ENCODE measurements around the gene KDM5C. TPM values are rescaled to one million over a fixed set of nuclear protein-coding genes. Genes with fewer than 3 reads are reported as not detected.

Gene KDM5C
- total and polyA plus RNA-seq, 11 donors: 23.8 to 67.2 (median 34.3) TPM

GRCh38 chrX:53249408-53250042 lies 24.5 kb upstream of the KDM5C start:
- 86 to 100% (median 98%) methylated on average over 1 of the region's 1 CpG for WGBS, 4 donors
- ATAC-seq: no peak
- TF ChIP-seq POLR2A (IDR thresholded peaks at IDR 0.05) (no peak), CTCF (IDR thresholded peaks at IDR 0.05) (no peak)
- intact Hi-C loops (cut with DNase I): no loop called here
- H3K9me3 ChIP-seq: no peaks in the 10 kb centered on the region
- H3K27ac ChIP-seq: no peak overlapping the region
- no peak for DNase-seq
- peaks cover 0 to 21% (median 0%) of the 10 kb centered on the region in 9 donors for H3K27me3 ChIP-seq
- H3K4me1 ChIP-seq: no peaks in the 10 kb centered on the region
- H3K4me3 ChIP-seq: no peak overlapping the region
- peaks cover 0 to 23% (median 0%) of the 10 kb centered on the region in 9 donors for H3K36me3 ChIP-seq

- Histone ChIP-seq H3K4me1 (no peaks in the 10 kb centered on the region), H3K36me3 (peaks cover 0 to 22% (median 0%) of the 10 kb centered on the region in 9 donors), H3K9me3 (no peaks in the 10 kb centered on the region), H3K27ac (no peak overlapping the region), H3K4me3 (no peak overlapping the region), H3K27me3 (peaks cover 0 to 21% (median 0%) of the 10 kb centered on the region in 9 donors)
- no peak for ATAC-seq
- intact Hi-C loops (cut with DNase I): no loop called here
- TF ChIP-seq CTCF (IDR thresholded peaks at IDR 0.05) (no peak), POLR2A (IDR thresholded peaks at IDR 0.05) (no peak)
- whole genome bisulfite sequencing, 4 donors: 87 to 94% (median 93%) methylated on average over 10 of the region's 10 CpGs
- DNase-seq: no peak
Measured at GRCh38 chrX:53247928-53248327, 22.9 kb upstream of the KDM5C start.

GRCh38 chrX:53246231-53246630 lies 21.2 kb upstream of the KDM5C start:
- Histone ChIP-seq H3K36me3 (peaks cover 0 to 36% (median 0%) of the 10 kb centered on the region in 9 donors), H3K4me1 (no peaks in the 10 kb centered on the region), H3K27ac (no peak overlapping the region), H3K4me3 (no peak overlapping the region), H3K27me3 (peaks cover 0 to 16% (median 0%) of the 10 kb centered on the region in 9 donors), H3K9me3 (no peaks in the 10 kb centered on the region)
- 78 to 88% (median 83%) methylated on average over 2 of the region's 2 CpGs for WGBS, 4 donors
- intact Hi-C loops (cut with DNase I): no loop called here
- DNase-seq: no peak
- no peak for ATAC-seq
- TF ChIP-seq CTCF (IDR thresholded peaks at IDR 0.05): no peak
- no peak for TF ChIP-seq POLR2A (IDR thresholded peaks at IDR 0.05)

- Histone ChIP-seq H3K4me1 (no peaks in the 10 kb centered on the region), H3K9me3 (no peaks in the 10 kb centered on the region), H3K36me3 (peaks cover 0 to 31% (median 0%) of the 10 kb centered on the region in 9 donors), H3K4me3 (no peak overlapping the region), H3K27ac (no peak overlapping the region), H3K27me3 (peaks cover 0 to 16% (median 0%) of the 10 kb centered on the region in 9 donors)
- intact Hi-C loops (cut with DNase I): no loop called here
- peak in 4 of 12 donors; percentile 15 to 35 (median 26) for TF ChIP-seq CTCF (IDR thresholded peaks at IDR 0.05)
- no peak for TF ChIP-seq POLR2A (IDR thresholded peaks at IDR 0.05)
- DNase-seq: no peak
- 59 to 92% (median 76%) methylated on average over 1 of the region's 1 CpG for WGBS, 4 donors
- no peak for ATAC-seq
Measured at GRCh38 chrX:53244610-53245009, 19.6 kb upstream of the KDM5C start.

All from heart left ventricle (tissue), 16 donors.